ENCODE results near the gene ELMOD1.
A peak's percentile ranks its signal among the peaks of the same experiment; 100 is the strongest.

ELMOD1 gene

GRCh38 chr11:107621081-107621480 lies 30.1 kb downstream of the ELMOD1 start:
- intact Hi-C loops (cut with DNase I) = no loop called here
- peak in 1 of 42 donors; percentile 14 for DNase-seq

- intact Hi-C loops (cut with DNase I) = no loop called here
- peak in 2 of 42 donors; percentile 19 to 55 for DNase-seq
Observed at GRCh38 chr11:107623183-107623582, 32.2 kb downstream of the ELMOD1 start.

GRCh38 chr11:107624983-107625684 lies 34.2 kb downstream of the ELMOD1 start:
- no peak for DNase-seq
- intact Hi-C loops (cut with DNase I) = no loop called here

- DNase-seq = no peak
- intact Hi-C loops (cut with DNase I) = no loop called here
Observed at GRCh38 chr11:107625685-107625989, 34.7 kb downstream of the ELMOD1 start.

GRCh38 chr11:107631043-107631442 lies 40.1 kb downstream of the ELMOD1 start:
- DNase-seq = no peak
- intact Hi-C loops (cut with DNase I) = no loop called here

GRCh38 chr11:107631931-107632330 lies 41.0 kb downstream of the ELMOD1 start:
- intact Hi-C loops (cut with DNase I) = no loop called here
- no peak for DNase-seq

GRCh38 chr11:107646783-107647182 lies 55.8 kb downstream of the ELMOD1 start:
- intact Hi-C loops (cut with DNase I) = no loop called here
- DNase-seq = no peak

GRCh38 chr11:107648242-107648641 lies 57.3 kb downstream of the ELMOD1 start:
- intact Hi-C loops (cut with DNase I) = no loop called here

GRCh38 chr11:107651672-107652071 lies 60.7 kb downstream of the ELMOD1 start:
- intact Hi-C loops (cut with DNase I) = no loop called here

More at GRCh38 chr11:107648242-107648641, 57.3 kb downstream of the ELMOD1 start:
- no peak for DNase-seq

GRCh38 chr11:107653076-107653475 lies 62.1 kb downstream of the ELMOD1 start:
- intact Hi-C loops (cut with DNase I) = no loop called here
- peak in 1 of 42 donors; percentile 48 for DNase-seq

More at GRCh38 chr11:107651672-107652071, 60.7 kb downstream of the ELMOD1 start:
- DNase-seq = no peak

GRCh38 chr11:107655602-107656001 lies 64.7 kb downstream of the ELMOD1 start:
- intact Hi-C loops (cut with DNase I) = no loop called here
- no peak for DNase-seq

GRCh38 chr11:107659310-107659709 lies 68.4 kb downstream of the ELMOD1 start:
- intact Hi-C loops (cut with DNase I) = no loop called here
- DNase-seq = no peak

GRCh38 chr11:107660066-107660465 lies 69.1 kb downstream of the ELMOD1 start:
- intact Hi-C loops (cut with DNase I) = no loop called here

GRCh38 chr11:107661656-107662055 lies 70.7 kb downstream of the ELMOD1 start:
- no peak for DNase-seq
- intact Hi-C loops (cut with DNase I) = no loop called here

More at GRCh38 chr11:107660066-107660465, 69.1 kb downstream of the ELMOD1 start:
- no peak for DNase-seq

GRCh38 chr11:107665018-107665417 lies 74.1 kb downstream of the ELMOD1 start:
- DNase-seq = peak in 30 of 42 donors; percentile 17 to 64 (median 35)
- intact Hi-C loops (cut with DNase I) = no loop called here

GRCh38 chr11:107666911-107667613 lies 76.1 kb downstream of the ELMOD1 start:
- intact Hi-C loops (cut with DNase I) = no loop called here

GRCh38 chr11:107669191-107669740 lies 78.3 kb downstream of the ELMOD1 start:
- no peak for DNase-seq
- intact Hi-C loops (cut with DNase I) = no loop called here

More at GRCh38 chr11:107666911-107667613, 76.1 kb downstream of the ELMOD1 start:
- no peak for DNase-seq

GRCh38 chr11:107669893-107670601 lies 79.1 kb downstream of the ELMOD1 start:
- peak in 2 of 42 donors; percentile 20 to 33 for DNase-seq
- intact Hi-C loops (cut with DNase I) = no loop called here

- intact Hi-C loops (cut with DNase I) = no loop called here
- no peak for DNase-seq
Observed at GRCh38 chr11:107675902-107676301, 85.0 kb downstream of the ELMOD1 start.

Data from head of caudate nucleus (tissue), 42 donors.